ENCODE results near the gene TIMM17A. TPM values are rescaled to one million over a fixed set of nuclear protein-coding genes. Genes with fewer than 3 reads are reported as not detected.

The TIMM17A gene
- total and polyA plus RNA-seq, 9 donors, result 19.9 to 38.1 (median 29.7) TPM

DNA sequence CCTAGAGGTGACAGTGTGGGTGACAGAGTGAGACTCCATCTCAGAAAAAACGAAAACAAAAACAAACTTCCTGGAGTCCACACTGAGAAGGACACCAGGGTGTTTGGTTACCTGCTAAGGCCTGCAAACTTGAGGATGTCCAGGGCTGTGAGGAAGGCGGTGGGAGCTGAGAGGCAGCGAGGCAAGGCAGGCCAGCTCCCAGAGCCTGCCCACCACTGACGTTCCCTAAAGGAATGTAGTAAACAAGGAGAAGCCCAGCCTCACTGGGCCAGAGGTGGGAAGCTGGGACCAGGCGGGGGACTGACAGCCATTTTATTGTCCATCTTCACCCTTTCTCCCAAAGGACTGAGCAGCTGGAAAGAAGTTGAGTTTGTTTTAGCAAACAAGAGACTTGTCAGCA lies 42.5 kb upstream of the TIMM17A start:
- Histone ChIP-seq H3K36me3 (no peaks in the 10 kb centered on the region), H3K4me3 (no peak overlapping the region), H3K4me1 (ENCODE audit: insufficient read depth) (peaks cover 54% of the 10 kb centered on the region), H3K27ac (peak overlapping the region in 1 of 2 donors; percentile 81), H3K9me3 (no peaks in the 10 kb centered on the region), H3K27me3 (no peaks in the 10 kb centered on the region)
- intact Hi-C loops (cut with DNase I), result no loop called here
- TF ChIP-seq POLR2A (IDR thresholded peaks at IDR 0.05) (no peak), EP300 (IDR thresholded peaks at IDR 0.05) (no peak)
- 10 to 22% (median 21%) methylated on average over 5 of the region's 5 CpGs for WGBS, 3 donors
- DNase-seq, result peak; percentile 72 to 78 (median 74)

DNA sequence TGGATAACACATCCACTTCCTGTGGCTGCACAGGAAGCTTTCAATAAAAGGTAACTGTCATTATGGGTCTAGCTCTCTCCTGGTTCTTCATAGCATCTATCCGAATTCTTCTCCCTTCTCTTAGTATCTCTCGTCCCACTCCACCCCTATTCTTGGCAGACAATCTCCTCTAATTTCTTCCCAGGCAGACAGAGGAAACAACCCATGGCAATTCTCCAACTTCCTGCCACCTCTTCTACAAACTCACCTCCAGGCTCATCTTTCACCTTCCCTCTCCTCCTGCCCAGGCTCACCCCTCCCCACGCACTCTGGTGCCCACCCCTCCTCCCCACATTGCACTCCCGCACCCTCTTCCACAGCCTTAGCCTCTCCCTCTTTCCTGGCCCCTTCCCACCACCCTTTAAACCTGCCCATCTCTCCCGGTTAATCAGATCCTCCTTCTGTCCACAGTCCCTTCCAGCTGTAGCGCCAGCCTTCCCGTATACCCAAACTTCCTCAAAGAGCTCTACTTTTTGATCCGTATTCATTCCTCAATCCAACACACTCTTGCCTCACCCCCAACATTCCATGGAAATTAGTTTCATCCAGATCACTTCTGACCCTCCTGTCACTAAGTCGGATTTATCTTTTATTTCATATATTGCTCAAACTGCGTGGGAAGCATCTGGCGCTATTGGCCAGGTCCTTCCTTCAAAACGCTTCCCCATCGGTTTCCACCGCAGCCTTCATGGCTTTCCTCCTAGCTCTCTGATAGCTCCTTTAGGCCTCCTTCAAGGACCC lies 40.7 kb upstream of the TIMM17A start:
- Histone ChIP-seq H3K36me3 (no peaks in the 10 kb centered on the region), H3K4me3 (no peak overlapping the region), H3K4me1 (ENCODE audit: insufficient read depth) (peaks cover 56% of the 10 kb centered on the region), H3K27me3 (no peaks in the 10 kb centered on the region), H3K9me3 (no peaks in the 10 kb centered on the region), H3K27ac (peak overlapping the region; percentile 9 to 81)
- intact Hi-C loops (cut with DNase I), result no loop called here
- no peak for DNase-seq
- WGBS, 3 donors, result 56 to 71% (median 66%) methylated on average over 13 to 14 of the region's 14 CpGs
- TF ChIP-seq POLR2A (IDR thresholded peaks at IDR 0.05) (no peak), EP300 (IDR thresholded peaks at IDR 0.05) (no peak)
- TF ChIP-seq, protein P1, sequence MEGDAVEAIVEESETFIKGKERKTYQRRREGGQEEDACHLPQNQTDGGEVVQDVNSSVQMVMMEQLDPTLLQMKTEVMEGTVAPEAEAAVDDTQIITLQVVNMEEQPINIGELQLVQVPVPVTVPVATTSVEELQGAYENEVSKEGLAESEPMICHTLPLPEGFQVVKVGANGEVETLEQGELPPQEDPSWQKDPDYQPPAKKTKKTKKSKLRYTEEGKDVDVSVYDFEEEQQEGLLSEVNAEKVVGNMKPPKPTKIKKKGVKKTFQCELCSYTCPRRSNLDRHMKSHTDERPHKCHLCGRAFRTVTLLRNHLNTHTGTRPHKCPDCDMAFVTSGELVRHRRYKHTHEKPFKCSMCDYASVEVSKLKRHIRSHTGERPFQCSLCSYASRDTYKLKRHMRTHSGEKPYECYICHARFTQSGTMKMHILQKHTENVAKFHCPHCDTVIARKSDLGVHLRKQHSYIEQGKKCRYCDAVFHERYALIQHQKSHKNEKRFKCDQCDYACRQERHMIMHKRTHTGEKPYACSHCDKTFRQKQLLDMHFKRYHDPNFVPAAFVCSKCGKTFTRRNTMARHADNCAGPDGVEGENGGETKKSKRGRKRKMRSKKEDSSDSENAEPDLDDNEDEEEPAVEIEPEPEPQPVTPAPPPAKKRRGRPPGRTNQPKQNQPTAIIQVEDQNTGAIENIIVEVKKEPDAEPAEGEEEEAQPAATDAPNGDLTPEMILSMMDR (IDR thresholded peaks at IDR 0.05), result no peak

DNA sequence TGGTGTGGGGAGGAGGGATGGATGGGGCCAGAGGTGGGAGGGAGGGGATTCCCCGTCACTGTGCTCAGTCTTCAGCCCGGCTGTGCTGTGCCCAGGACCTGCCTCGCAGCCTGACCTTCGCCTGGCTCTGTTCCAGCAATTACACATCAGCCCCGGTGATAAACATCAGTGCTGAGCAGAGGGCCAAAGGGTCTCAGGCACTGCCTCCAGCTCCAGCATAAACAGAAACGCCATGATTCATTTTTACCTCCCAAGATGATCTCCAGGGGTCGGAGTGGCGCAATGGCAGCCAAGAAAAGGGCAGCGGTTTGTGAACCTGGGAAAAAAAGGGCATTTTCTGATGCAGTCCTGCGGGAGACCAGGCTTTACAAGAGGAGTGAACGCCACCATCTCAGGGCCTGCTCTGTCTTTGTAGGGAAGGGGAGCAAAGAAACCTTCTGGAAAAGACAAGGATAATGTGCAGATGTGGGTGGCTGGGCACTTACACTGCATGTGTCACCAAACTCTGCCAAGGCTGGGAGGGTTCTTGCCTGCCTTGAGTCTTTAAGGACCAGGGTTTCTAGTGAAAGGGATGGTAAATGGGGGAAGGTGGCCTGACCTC lies 38.6 kb upstream of the TIMM17A start:
- TF ChIP-seq POLR2A (IDR thresholded peaks at IDR 0.05), result no peak
- no peak for TF ChIP-seq EP300 (IDR thresholded peaks at IDR 0.05)
- TF ChIP-seq, protein P1 (IDR thresholded peaks at IDR 0.05), result no peak
- no peaks in the 10 kb centered on the region for H3K9me3 ChIP-seq
- WGBS, 3 donors, result 14 to 21% (median 16%) methylated on average over 11 of the region's 11 CpGs
- H3K4me3 ChIP-seq, result no peak overlapping the region
- peaks cover 60% of the 10 kb centered on the region for H3K4me1 ChIP-seq (ENCODE audit: insufficient read depth)
- no peaks in the 10 kb centered on the region for H3K36me3 ChIP-seq
- intact Hi-C loops (cut with DNase I), result no loop called here
- peak overlapping the region; percentile 47 to 76 for H3K27ac ChIP-seq
- DNase-seq, result peak; percentile 64 to 84 (median 77)
- H3K27me3 ChIP-seq, result no peaks in the 10 kb centered on the region

DNA sequence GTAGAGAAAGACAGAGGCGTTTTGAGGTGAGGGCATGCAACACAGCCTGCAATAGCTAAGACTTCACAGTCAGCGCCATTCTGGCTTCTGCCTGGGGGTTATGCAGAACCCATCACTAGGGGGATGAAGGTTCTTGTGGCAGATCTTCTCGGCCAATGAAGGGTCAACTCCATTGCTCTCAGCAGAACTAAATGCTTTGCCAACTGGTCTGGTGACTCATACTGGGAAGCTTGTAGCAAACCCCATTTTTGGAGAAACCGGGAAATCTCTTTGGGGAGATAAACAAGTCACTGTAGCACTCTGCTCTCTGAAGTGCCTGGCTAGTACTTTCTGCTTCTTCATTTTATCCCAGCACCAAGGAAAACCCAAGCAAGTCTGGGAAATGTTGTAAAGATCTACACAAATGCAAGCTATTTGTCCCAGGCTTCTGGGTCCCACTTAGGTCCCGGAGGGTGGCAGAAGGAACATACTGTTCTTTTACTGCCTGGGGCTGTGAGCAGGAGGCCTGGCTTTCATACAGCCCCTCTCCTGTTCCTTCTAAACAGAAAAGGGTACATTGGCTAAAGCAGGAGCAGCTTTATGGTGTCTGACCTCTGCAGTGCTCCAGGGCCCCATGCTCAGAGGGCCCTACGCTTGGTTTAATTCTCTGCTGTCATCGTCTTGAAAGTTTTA lies 37.8 kb upstream of the TIMM17A start:
- Histone ChIP-seq H3K9me3 (no peaks in the 10 kb centered on the region), H3K36me3 (no peaks in the 10 kb centered on the region), H3K4me1 (ENCODE audit: insufficient read depth) (peaks cover 54% of the 10 kb centered on the region), H3K4me3 (no peak overlapping the region), H3K27ac (peak overlapping the region; percentile 63 to 76), H3K27me3 (no peaks in the 10 kb centered on the region)
- intact Hi-C loops (cut with DNase I), result no loop called here
- TF ChIP-seq, protein P1 (IDR thresholded peaks at IDR 0.05), result no peak
- no peak for TF ChIP-seq POLR2A (IDR thresholded peaks at IDR 0.05)
- peak; percentile 56 for TF ChIP-seq EP300 (IDR thresholded peaks at IDR 0.05)
- 31 to 44% (median 33%) methylated on average over 7 of the region's 7 CpGs for WGBS, 3 donors
- DNase-seq, result peak in 2 of 5 donors; percentile 53 to 63

Data from ovary (tissue), 9 donors.